Stimulated activated CD8-positive, alpha-beta memory T cell treated with anti-CD3 and anti-CD28 coated beads, Interleukin-4, amount 100 ng/mL, for 48 hours (primary cell): ENCODE measurements around the gene FAT2.

ENCODE experiments used
- DNase-seq: peaks from one replicate; pipeline ENCODE4 v3.0.0-alpha.2; 2020

The FAT2 gene

DNA sequence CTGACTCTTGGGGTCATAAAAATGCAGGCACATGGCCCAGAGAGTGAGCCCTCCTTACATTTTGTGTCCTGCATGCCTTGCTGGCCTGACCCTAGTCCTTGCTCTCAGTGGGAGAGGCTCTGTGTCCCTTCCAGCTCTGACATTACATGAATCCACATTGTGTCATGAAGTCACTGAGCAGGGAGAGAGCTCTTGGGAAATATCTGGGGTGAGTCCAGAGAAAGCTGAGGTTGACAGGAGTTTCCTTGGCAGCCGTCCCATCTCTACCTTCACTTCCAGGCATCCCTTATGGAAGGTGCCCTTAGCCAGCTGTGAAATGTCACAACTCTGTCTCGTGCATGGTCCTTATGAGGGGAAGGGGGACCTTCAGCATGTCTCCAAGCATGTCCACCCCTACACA lies 41.0 kb downstream of the FAT2 start:
- DNase-seq: no peak

DNA sequence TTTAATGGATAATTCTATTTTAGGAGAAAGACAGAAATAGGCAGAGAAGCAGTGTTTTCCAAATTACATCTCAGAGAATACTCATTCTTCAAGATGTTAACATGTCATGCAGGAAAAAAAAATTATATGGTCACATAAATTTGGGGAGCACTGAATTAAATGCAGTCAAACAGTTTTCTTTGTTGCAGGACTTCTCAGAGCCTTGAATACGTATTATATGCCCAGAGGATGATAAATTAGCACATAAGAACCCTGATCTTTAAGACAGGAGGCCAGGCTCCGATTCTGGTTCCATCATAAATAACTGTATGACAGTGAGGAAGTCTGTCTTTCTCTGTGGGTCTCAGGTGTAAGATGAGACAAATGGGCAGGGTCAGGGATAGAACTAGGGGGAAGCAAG lies 41.4 kb downstream of the FAT2 start:
- DNase-seq: no peak

DNA sequence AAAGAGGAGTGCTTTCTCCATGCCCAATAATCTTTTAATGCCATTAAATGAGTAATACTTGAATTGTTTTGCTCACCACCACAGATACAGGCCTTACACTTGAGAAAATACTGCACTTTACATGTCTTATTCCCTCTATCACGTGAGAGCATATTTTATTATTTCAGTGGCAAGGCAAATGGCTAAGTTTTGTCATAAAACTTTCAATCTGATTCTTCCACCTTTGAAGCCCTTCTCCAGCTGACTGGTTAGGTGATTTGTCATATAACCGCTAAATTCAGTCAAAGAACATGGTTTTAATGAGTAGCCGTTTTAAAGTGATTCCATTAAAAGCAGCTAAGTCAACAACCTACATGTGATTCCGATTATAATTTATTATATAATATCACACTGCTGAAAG lies 43.8 kb downstream of the FAT2 start:
- DNase-seq: no peak

DNA sequence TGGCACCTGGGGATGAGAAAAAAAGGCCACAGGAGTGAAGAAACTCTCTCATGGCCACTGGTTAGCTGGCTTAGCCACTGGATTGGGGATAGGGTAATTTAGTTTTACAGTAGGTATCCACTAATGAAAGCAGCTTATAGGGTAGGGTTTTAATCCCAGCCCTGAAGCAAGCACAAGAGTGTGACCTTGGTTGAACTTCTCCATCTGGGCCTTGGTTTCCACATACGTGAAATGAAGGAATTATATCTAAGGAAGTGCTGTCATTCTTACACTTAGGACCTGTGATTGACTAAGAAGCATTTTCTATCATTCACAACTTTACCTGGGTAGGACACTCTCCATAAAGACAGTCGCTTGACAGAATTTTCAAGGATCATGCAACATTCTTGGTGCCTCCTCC lies 49.6 kb downstream of the FAT2 start:
- no peak for DNase-seq
